AG04450 (cell line): ENCODE results near the gene CPT1B. TPM values are rescaled to one million over a fixed set of nuclear protein-coding genes. Genes with fewer than 3 reads are reported as not detected.

Source experiments
- CTCF ChIA-PET: fragments of 300-600, 350-600 bp; formaldehyde crosslinking; extraction: SDS; loops from one replicate; lab custom pipeline; 2022; ENCODE audit warnings: antibody characterized with exemption, inconsistent platforms; lab: Charles Lee
- POLR2A ChIA-PET: fragments of 350-600 bp; formaldehyde crosslinking; extraction: SDS; loops from one replicate; lab custom pipeline; 2021; ENCODE audit warnings: antibody characterized with exemption, inconsistent platforms; lab: Yijun Ruan, JAX
- DNase-seq: peaks from one replicate; pipeline ENCODE4 v3.0.0-alpha.2; 2011; ENCODE audit warnings: low read depth, low spot score
- H3K27ac ChIP-seq: one replicate; pipeline ENCODE4 v1.5.1; 2012; ENCODE audit warnings: low read depth, low read length, control low read depth
- H3K27me3 ChIP-seq: one replicate; pipeline ENCODE4 v1.6.0; 2012; ENCODE audit warnings: low read length; ENCODE audit not compliant: control insufficient read depth, insufficient read depth
- H3K4me3 ChIP-seq: 2 replicates; pipeline ENCODE4 v1.5.1; 2011; ENCODE audit warnings: mild to moderate bottlenecking, low read depth, low read length, control low read depth
- H3K9me3 ChIP-seq: 2 replicates; pipeline ENCODE4 v1.5.1; 2012; ENCODE audit warnings: low read length; ENCODE audit not compliant: control insufficient read depth, insufficient read depth
- polyA plus RNA-seq: library from polyadenylated mRNA; depleted of rRNA; stranded (reverse); fragments of >200 nt; gene quantifications from 2 replicates; pipeline ENCODE4 v1.2.3, GENCODE V29; 2011
- TF ChIP-seq, protein P1 (sequence below): IDR thresholded peaks from 2 replicates; pipeline ENCODE4 v1.5.1; 2011; ENCODE audit warnings: low read depth, low read length, control low read depth, inconsistent platforms

CPT1B gene
- polyA plus RNA-seq, 1 experiment: 0.99 TPM

GRCh38 chr22:50573491-50574382, 4.5 kb downstream of the CPT1B start:
- Histone ChIP-seq H3K27ac (no peak overlapping the region), H3K9me3 (no peaks in the 10 kb centered on the region), H3K4me3 (no peak overlapping the region), H3K27me3 (peaks cover 18% of the 10 kb centered on the region)
- TF ChIP-seq, protein P1, sequence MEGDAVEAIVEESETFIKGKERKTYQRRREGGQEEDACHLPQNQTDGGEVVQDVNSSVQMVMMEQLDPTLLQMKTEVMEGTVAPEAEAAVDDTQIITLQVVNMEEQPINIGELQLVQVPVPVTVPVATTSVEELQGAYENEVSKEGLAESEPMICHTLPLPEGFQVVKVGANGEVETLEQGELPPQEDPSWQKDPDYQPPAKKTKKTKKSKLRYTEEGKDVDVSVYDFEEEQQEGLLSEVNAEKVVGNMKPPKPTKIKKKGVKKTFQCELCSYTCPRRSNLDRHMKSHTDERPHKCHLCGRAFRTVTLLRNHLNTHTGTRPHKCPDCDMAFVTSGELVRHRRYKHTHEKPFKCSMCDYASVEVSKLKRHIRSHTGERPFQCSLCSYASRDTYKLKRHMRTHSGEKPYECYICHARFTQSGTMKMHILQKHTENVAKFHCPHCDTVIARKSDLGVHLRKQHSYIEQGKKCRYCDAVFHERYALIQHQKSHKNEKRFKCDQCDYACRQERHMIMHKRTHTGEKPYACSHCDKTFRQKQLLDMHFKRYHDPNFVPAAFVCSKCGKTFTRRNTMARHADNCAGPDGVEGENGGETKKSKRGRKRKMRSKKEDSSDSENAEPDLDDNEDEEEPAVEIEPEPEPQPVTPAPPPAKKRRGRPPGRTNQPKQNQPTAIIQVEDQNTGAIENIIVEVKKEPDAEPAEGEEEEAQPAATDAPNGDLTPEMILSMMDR: no peak
- no peak for DNase-seq
- CTCF ChIA-PET: no interaction called here
- POLR2A ChIA-PET: no interaction called here

DNA sequence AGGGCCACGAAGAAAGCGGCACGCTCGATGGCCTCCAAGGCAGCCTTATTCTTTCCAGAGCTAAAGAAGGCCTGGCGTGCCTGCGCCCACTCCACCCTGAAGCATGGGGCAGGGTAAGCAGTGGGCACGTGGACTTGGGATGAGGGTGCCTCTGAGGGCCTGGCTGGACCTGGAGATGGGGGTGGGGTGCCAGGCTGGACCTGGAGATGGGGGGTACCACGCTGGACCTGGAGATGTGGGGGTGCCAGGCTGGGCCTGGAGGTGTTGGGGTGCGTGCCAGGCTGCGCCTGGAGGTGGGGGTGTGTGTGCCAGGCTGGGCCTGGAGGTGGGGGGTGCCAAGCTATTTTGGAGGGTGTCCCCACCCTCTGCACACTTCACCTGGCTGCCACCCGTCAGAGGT, 5.3 kb downstream of the CPT1B start:
- H3K27me3 ChIP-seq: peaks cover 18% of the 10 kb centered on the region
- H3K9me3 ChIP-seq: no peaks in the 10 kb centered on the region
- ChIA-PET POLR2A (no interaction called here), CTCF (interaction anchor here (1.6 kb wide), 1 partner anchor 10 kb away, joined by 12 read pairs; the partner anchor contains the start of gene SYCE3)
- H3K27ac ChIP-seq: no peak overlapping the region
- TF ChIP-seq, protein P1: no peak
- DNase-seq: no peak
- no peak overlapping the region for H3K4me3 ChIP-seq

DNA sequence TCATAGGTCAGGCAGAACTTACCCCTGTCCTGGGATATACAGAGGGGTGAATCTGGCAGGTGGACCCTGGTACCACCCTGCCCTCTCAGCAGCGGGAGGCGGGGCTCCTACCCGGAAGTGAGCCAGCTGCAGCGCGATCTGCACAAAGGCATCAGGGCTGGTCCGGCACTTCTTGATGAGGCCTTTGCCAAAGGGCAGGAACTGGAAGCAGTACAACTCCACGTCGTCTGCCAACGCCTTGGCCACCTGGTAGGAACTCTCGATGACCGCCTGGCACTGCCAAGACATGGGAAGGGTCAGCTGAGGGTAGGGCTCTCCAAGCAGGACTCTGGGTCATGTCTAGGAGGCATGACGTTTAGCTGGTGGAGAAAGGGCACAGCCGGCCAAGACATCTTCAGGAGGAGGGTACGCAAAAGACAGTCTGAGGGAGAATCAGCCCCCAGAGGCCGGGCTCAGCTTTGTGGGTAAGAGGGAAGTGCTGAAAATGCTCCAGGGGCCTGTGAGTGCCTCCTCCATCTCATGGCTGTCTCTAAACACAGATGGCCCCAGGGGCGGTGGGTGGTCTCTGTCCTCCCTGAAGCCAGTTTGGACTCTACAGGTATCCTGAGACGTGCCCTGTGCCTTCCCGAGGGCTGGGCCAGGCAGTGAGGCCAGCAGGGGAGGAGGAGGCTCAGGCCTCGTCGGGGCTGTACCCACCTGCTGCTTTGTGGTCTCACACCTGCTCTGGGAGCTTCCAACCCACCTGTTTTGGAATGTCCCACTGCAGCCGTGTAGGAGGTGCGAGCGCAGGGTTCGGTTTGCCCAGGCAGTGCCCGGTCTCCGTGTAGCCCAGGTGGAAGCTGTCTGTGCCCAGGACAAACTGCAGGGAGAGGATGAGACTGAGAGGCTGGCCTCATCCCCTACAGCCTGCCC, 6.7 kb downstream of the CPT1B start:
- TF ChIP-seq, protein P1: no peak
- no peak for DNase-seq

GRCh38 chr22:50570861-50571260, 7.4 kb downstream of the CPT1B start:
- Histone ChIP-seq H3K27ac (no peak overlapping the region), H3K9me3 (no peaks in the 10 kb centered on the region), H3K4me3 (no peak overlapping the region), H3K27me3 (peaks cover 11% of the 10 kb centered on the region)
- TF ChIP-seq, protein P1: no peak
- ChIA-PET POLR2A (no interaction called here), CTCF (no interaction called here)
- no peak for DNase-seq

More for the DNA sequence above, 6.7 kb downstream of the CPT1B start:
- POLR2A ChIA-PET: no interaction called here
- CTCF ChIA-PET: interaction anchor here (1.6 kb wide), 1 partner anchor 9 kb away, joined by 12 read pairs; the partner anchor contains the start of gene SYCE3
- Histone ChIP-seq H3K9me3 (no peaks in the 10 kb centered on the region), H3K27me3 (peaks cover 14% of the 10 kb centered on the region), H3K4me3 (no peak overlapping the region), H3K27ac (no peak overlapping the region)
